Measurements from ENCODE around the gene SNRNP25. TPM values are rescaled to one million over a fixed set of nuclear protein-coding genes. Genes with fewer than 3 reads are reported as not detected.

The SNRNP25 gene
- total and polyA plus RNA-seq, 4 experiments from 2014 or later: 10.0 to 20.1 (median 11.3) TPM

GRCh38 chr16:96935-97381 is 43.3 kb downstream of the SNRNP25 start:
- Mint-ChIP-seq H3K4me1 (peaks cover 3 to 6% (median 4%) of the 10 kb centered on the region in 4 donors), H3K4me3 (no peak overlapping the region), H3K27me3 (no peaks in the 10 kb centered on the region), H3K9me3 (no peaks in the 10 kb centered on the region), H3K27ac (peak overlapping the region in 4 of 7 donors; percentile 4 to 67 (median 60)), H3K36me3 (peaks cover 4 to 11% of the 10 kb centered on the region in 2 donors)
- Histone ChIP-seq H3K4me3 (ENCODE audit: low read length in 2 of 2) (no peak overlapping the region), H3K27ac (ENCODE audit: low read depth, low read length) (no peak overlapping the region), H3K4me1 (ENCODE audit: insufficient read depth, low read length) (no peaks in the 10 kb centered on the region), H3K27me3 (ENCODE audit: insufficient read depth, low read length) (no peaks in the 10 kb centered on the region), H3K9me3 (ENCODE audit: control insufficient read depth in 1 of 2, low read length in 2 of 2) (no peaks in the 10 kb centered on the region), H3K36me3 (ENCODE audit: insufficient read depth, low read length) (peaks cover 5% of the 10 kb centered on the region)
- ChIA-PET POLR2A (ENCODE audit: partially characterized antibody) (interaction anchor here (1.1 to 2.2 kb wide), 4 partner anchors 12 to 31 kb away, joined by 3 to 8 read pairs (median 5); partner anchors contain the start of gene MPG), CTCF (ENCODE audit: partially characterized antibody) (interaction anchor here (0.7 to 6.4 kb wide), 21 partner anchors 8 to 322 kb away, joined by 3 to 165 read pairs (median 5); partner anchors contain the start of genes POLR3K and SNRNP25)
- DNase-seq: peak; percentile 87 to 89 (median 87)
- intact Hi-C loops (cut with micrococcal nuclease): loop anchor here (1.0 kb wide), 2 partner anchors 32 to 44 kb away; partner anchors contain the start of genes POLR3K and SNRNP25

- no peak overlapping the region for H3K27ac ChIP-seq (ENCODE audit: low read depth, low read length)
- ChIA-PET POLR2A (ENCODE audit: partially characterized antibody) (interaction anchor here (1.2 to 2.2 kb wide), 3 partner anchors 13 to 32 kb away, joined by 3 to 8 read pairs (median 6); no protein-coding TSS in a partner anchor), CTCF (ENCODE audit: partially characterized antibody) (interaction anchor here (0.8 to 6.4 kb wide), 6 partner anchors 9 to 59 kb away, joined by 4 to 165 read pairs (median 10); no protein-coding TSS in a partner anchor)
- Mint-ChIP-seq H3K27ac (peak overlapping the region in 1 of 7 donors; percentile 63), H3K27me3 (no peaks in the 10 kb centered on the region), H3K4me3 (no peak overlapping the region), H3K36me3 (peaks cover 11 to 17% of the 10 kb centered on the region in 2 donors), H3K9me3 (no peaks in the 10 kb centered on the region), H3K4me1 (peaks cover 3 to 6% (median 4%) of the 10 kb centered on the region in 4 donors)
- no peaks in the 10 kb centered on the region for H3K4me1 ChIP-seq (ENCODE audit: insufficient read depth, low read length)
- DNase-seq: no peak
- H3K36me3 ChIP-seq (ENCODE audit: insufficient read depth, low read length): peaks cover 5% of the 10 kb centered on the region
- no peaks in the 10 kb centered on the region for H3K9me3 ChIP-seq (ENCODE audit: control insufficient read depth in 1 of 2, low read length in 2 of 2)
- no peaks in the 10 kb centered on the region for H3K27me3 ChIP-seq (ENCODE audit: insufficient read depth, low read length)
- H3K4me3 ChIP-seq (ENCODE audit: low read length in 2 of 2): no peak overlapping the region
- intact Hi-C loops (cut with micrococcal nuclease): loop anchor here (1.0 kb wide), 2 partner anchors 33 to 45 kb away; partner anchors contain the start of genes POLR3K and SNRNP25
These were observed 44.2 kb downstream of the SNRNP25 start for GRCh38 chr16:97822-98221.

DNA sequence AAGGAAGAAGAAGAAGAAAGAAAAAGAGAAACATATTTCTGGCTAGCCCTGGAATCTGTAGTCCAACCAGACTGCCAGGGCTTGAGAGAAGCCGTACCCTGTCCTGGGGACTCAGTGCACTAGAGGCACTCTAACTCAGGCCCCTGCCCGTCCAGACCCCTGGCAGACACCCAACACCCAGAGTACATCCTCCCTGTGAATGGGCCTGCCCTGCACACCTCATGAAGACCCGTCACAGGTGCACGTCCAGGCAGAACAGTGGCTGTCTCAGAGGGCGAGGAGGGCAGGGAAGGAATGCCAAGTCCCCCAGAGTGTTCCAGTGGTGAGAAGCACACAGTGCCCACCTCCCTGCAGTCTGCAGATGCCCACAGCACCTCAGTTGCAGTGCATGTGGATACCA is 47.4 kb downstream of the SNRNP25 start:
- H3K36me3 Mint-ChIP-seq: peaks cover 14 to 26% of the 10 kb centered on the region in 2 donors
- no peak overlapping the region for H3K4me3 Mint-ChIP-seq
- no peaks in the 10 kb centered on the region for H3K9me3 ChIP-seq (ENCODE audit: control insufficient read depth in 1 of 2, low read length in 2 of 2)

DNA sequence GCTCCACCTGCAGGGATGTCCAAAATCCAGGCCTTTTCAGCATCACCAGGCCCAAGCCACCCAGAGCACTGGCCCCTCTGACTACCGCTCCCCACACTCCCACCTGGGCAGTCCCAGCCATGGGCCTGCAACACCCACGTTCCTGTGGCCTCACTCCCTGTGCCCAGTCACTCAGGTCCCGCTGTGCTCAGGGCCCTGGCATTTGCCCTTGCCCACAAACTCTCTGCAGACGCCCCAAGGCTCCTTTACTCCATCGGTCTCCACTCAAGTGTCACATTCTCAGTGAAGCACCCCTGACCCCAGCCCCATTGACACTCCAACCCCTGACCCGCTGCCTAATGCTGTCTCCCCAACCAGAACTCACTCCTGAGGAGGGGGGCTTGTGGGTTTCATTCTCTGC is 48.0 kb downstream of the SNRNP25 start:
- no peaks in the 10 kb centered on the region for H3K9me3 ChIP-seq (ENCODE audit: control insufficient read depth in 1 of 2, low read length in 2 of 2)
- Mint-ChIP-seq H3K27me3 (no peaks in the 10 kb centered on the region), H3K4me1 (peaks cover 3 to 6% (median 4%) of the 10 kb centered on the region in 4 donors), H3K4me3 (peak overlapping the region in 1 of 8 donors; percentile 12), H3K9me3 (no peaks in the 10 kb centered on the region), H3K27ac (peak overlapping the region in 1 of 7 donors; percentile 29), H3K36me3 (peaks cover 14 to 27% of the 10 kb centered on the region in 2 donors)
- no peak overlapping the region for H3K4me3 ChIP-seq (ENCODE audit: low read length in 2 of 2)
- H3K36me3 ChIP-seq (ENCODE audit: insufficient read depth, low read length): peaks cover 10% of the 10 kb centered on the region
- H3K4me1 ChIP-seq (ENCODE audit: insufficient read depth, low read length): no peaks in the 10 kb centered on the region
- DNase-seq: no peak
- ChIA-PET CTCF (ENCODE audit: partially characterized antibody) (no interaction called here), POLR2A (ENCODE audit: partially characterized antibody) (no interaction called here)
- no peak overlapping the region for H3K27ac ChIP-seq (ENCODE audit: low read depth, low read length)
- intact Hi-C loops (cut with micrococcal nuclease): no loop called here
- no peaks in the 10 kb centered on the region for H3K27me3 ChIP-seq (ENCODE audit: insufficient read depth, low read length)

More for the DNA sequence above, 47.4 kb downstream of the SNRNP25 start:
- Histone ChIP-seq H3K27ac (ENCODE audit: low read depth, low read length) (no peak overlapping the region), H3K4me1 (ENCODE audit: insufficient read depth, low read length) (no peaks in the 10 kb centered on the region), H3K4me3 (ENCODE audit: low read length in 2 of 2) (no peak overlapping the region), H3K36me3 (ENCODE audit: insufficient read depth, low read length) (peaks cover 10% of the 10 kb centered on the region), H3K27me3 (ENCODE audit: insufficient read depth, low read length) (no peaks in the 10 kb centered on the region)
- DNase-seq: no peak
- Mint-ChIP-seq H3K27ac (no peak overlapping the region), H3K4me1 (peaks cover 3 to 6% (median 4%) of the 10 kb centered on the region in 4 donors), H3K27me3 (no peaks in the 10 kb centered on the region), H3K9me3 (no peaks in the 10 kb centered on the region)
- ChIA-PET CTCF (ENCODE audit: partially characterized antibody) (interaction anchor here (0.6 kb wide), 1 partner anchor 504 kb away, joined by 3 read pairs; no protein-coding TSS in a partner anchor), POLR2A (ENCODE audit: partially characterized antibody) (no interaction called here)
- intact Hi-C loops (cut with micrococcal nuclease): no loop called here

DNA sequence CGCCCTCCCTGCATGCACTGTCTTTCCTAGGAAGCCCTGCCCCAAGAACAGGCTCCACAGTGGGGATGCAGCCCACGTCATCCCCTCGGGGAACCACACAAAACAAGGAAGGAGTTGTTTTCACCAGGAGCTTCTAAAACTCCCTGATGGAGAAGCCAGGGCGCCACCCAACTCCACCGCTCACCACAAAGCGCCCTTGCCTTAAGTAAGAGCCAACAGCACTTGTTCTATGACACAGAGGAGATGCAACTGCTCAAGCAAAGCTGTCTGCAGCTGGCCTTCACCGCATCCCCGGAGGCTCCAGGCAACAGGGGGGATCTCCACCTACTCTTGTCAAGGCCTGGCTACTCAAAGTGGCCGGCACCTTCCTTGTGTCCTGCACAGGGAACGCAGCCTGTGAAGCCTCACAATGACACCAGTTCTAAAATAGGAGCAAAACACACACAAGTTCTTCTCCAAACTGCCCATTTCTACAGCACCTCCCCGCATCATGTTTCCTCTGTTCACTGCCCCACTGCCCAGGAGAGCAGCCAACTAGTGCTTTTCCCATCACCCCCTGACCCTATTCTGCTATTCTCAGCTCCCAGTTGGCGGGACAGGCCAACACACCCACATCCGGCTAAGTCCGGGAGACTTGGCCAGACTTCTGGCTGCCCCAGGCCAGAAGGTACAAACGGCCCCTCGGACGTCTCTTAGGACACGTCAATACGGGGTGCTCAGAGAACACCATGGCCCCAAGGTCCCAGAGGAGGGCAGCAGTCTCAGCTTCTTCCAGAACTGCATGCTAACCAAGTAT is 48.6 kb downstream of the SNRNP25 start:
- Mint-ChIP-seq H3K4me3 (no peak overlapping the region), H3K27me3 (no peaks in the 10 kb centered on the region), H3K4me1 (peaks cover 1 to 6% (median 4%) of the 10 kb centered on the region in 4 donors), H3K9me3 (no peaks in the 10 kb centered on the region), H3K27ac (no peak overlapping the region), H3K36me3 (peaks cover 14 to 28% of the 10 kb centered on the region in 2 donors)
- Histone ChIP-seq H3K4me3 (ENCODE audit: low read length in 2 of 2) (no peak overlapping the region), H3K36me3 (ENCODE audit: insufficient read depth, low read length) (peaks cover 10% of the 10 kb centered on the region), H3K4me1 (ENCODE audit: insufficient read depth, low read length) (peaks cover 4% of the 10 kb centered on the region), H3K27ac (ENCODE audit: low read depth, low read length) (no peak overlapping the region), H3K9me3 (ENCODE audit: control insufficient read depth in 1 of 2, low read length in 2 of 2) (no peaks in the 10 kb centered on the region), H3K27me3 (ENCODE audit: insufficient read depth, low read length) (no peaks in the 10 kb centered on the region)
- POLR2A ChIA-PET (ENCODE audit: partially characterized antibody): no interaction called here
- intact Hi-C loops (cut with micrococcal nuclease): no loop called here
- CTCF ChIA-PET (ENCODE audit: partially characterized antibody): interaction anchor here (2.2 kb wide), 1 partner anchor 37 kb away, joined by 7 read pairs; no protein-coding TSS in a partner anchor
- DNase-seq: no peak

GRCh38 chr16:104355-104754 is 50.7 kb downstream of the SNRNP25 start:
- Mint-ChIP-seq H3K27ac (no peak overlapping the region), H3K9me3 (no peaks in the 10 kb centered on the region), H3K27me3 (no peaks in the 10 kb centered on the region), H3K36me3 (peaks cover 18 to 33% of the 10 kb centered on the region in 2 donors), H3K4me3 (no peak overlapping the region), H3K4me1 (peaks cover 1 to 6% (median 4%) of the 10 kb centered on the region in 4 donors)
- Histone ChIP-seq H3K9me3 (ENCODE audit: control insufficient read depth in 1 of 2, low read length in 2 of 2) (no peaks in the 10 kb centered on the region), H3K27me3 (ENCODE audit: insufficient read depth, low read length) (no peaks in the 10 kb centered on the region), H3K27ac (ENCODE audit: low read depth, low read length) (no peak overlapping the region), H3K4me1 (ENCODE audit: insufficient read depth, low read length) (peaks cover 4% of the 10 kb centered on the region), H3K36me3 (ENCODE audit: insufficient read depth, low read length) (peaks cover 6% of the 10 kb centered on the region), H3K4me3 (ENCODE audit: low read length in 2 of 2) (no peak overlapping the region)
- ChIA-PET POLR2A (ENCODE audit: partially characterized antibody) (no interaction called here), CTCF (ENCODE audit: partially characterized antibody) (interaction anchor here (1.5 to 5.1 kb wide), 6 partner anchors 8 to 87 kb away, joined by 3 to 37 read pairs (median 8); no protein-coding TSS in a partner anchor)
- intact Hi-C loops (cut with micrococcal nuclease): no loop called here
- no peak for DNase-seq

GRCh38 chr16:104928-105327 is 51.3 kb downstream of the SNRNP25 start:
- no peaks in the 10 kb centered on the region for H3K27me3 ChIP-seq (ENCODE audit: insufficient read depth, low read length)
- ChIA-PET POLR2A (ENCODE audit: partially characterized antibody) (no interaction called here), CTCF (ENCODE audit: partially characterized antibody) (interaction anchor here (1.5 to 5.1 kb wide), 5 partner anchors 9 to 87 kb away, joined by 3 to 37 read pairs (median 10); no protein-coding TSS in a partner anchor)
- Mint-ChIP-seq H3K4me3 (no peak overlapping the region), H3K9me3 (no peaks in the 10 kb centered on the region), H3K4me1 (peaks cover 1 to 6% (median 4%) of the 10 kb centered on the region in 4 donors), H3K27ac (no peak overlapping the region), H3K36me3 (peaks cover 18 to 36% of the 10 kb centered on the region in 2 donors), H3K27me3 (no peaks in the 10 kb centered on the region)
- intact Hi-C loops (cut with micrococcal nuclease): no loop called here
- DNase-seq: no peak
- no peak overlapping the region for H3K27ac ChIP-seq (ENCODE audit: low read depth, low read length)
- peaks cover 12% of the 10 kb centered on the region for H3K36me3 ChIP-seq (ENCODE audit: insufficient read depth, low read length)
- H3K9me3 ChIP-seq (ENCODE audit: control insufficient read depth in 1 of 2, low read length in 2 of 2): no peaks in the 10 kb centered on the region
- H3K4me1 ChIP-seq (ENCODE audit: insufficient read depth, low read length): peaks cover 4% of the 10 kb centered on the region
- H3K4me3 ChIP-seq (ENCODE audit: low read length in 2 of 2): no peak overlapping the region

All from CD4-positive, alpha-beta memory T cell (primary cell).